Measurements from ENCODE around the gene MBP.
A peak's percentile ranks its signal among the peaks of the same experiment; 100 is the strongest.

Gene MBP

GRCh38 chr18:77136871-77137665, 4.5 kb upstream of the MBP start:
- TF ChIP-seq CTCF (IDR thresholded peaks at IDR 0.05) = no peak
- no peaks in the 10 kb centered on the region for H3K27me3 ChIP-seq

DNA sequence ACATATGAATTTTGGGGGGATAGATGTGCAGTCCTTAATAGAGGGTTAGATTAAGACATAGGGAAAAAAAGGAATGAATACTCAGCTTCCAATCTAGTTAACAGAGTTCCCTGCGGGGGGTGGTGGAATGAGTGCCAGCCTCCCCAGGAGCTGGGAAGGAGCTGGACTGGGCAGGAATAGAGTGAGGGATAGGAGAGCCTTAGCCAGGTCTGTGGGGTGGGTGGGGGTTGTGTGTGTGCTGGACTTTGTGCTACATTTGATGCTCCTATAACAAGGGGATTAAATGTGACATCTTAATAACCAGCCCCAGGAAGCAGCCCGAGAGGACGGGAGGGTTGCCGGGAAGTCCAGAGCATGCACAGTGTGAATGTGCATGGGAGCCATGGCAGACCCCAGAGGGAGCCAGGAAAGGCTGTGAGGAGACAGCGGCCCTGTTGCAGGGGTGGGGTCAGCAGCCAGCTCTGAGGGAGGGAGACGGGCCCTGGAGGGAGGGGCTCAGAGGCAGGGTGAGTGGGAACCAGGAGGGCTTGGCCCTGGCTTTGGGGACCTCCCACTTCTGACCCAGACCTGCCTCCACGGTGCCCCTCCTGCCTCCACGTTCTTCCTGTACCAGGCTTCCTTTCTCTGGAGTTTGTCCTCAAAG, 3.6 kb upstream of the MBP start:
- Histone ChIP-seq H3K27me3 (no peaks in the 10 kb centered on the region), H3K36me3 (no peaks in the 10 kb centered on the region), H3K9me3 (no peaks in the 10 kb centered on the region), H3K4me1 (ENCODE audit: control insufficient read depth in 1 of 2, insufficient read depth in 1 of 2, low read depth in 1 of 2, low read length in 1 of 2) (peaks cover 37 to 39% of the 10 kb centered on the region in 2 experiments), H3K27ac (no peak overlapping the region), H3K4me3 (ENCODE audit: low read depth in 1 of 2, low read length in 1 of 2) (no peak overlapping the region)
- TF ChIP-seq CTCF (IDR thresholded peaks at IDR 0.05) = no peak

More at GRCh38 chr18:77136871-77137665, 4.5 kb upstream of the MBP start:
- no peak overlapping the region for H3K4me3 ChIP-seq (ENCODE audit: low read depth in 1 of 2, low read length in 1 of 2)
- H3K27ac ChIP-seq = no peak overlapping the region
- H3K9me3 ChIP-seq = no peaks in the 10 kb centered on the region
- H3K36me3 ChIP-seq = no peaks in the 10 kb centered on the region
- H3K4me1 ChIP-seq (ENCODE audit: control insufficient read depth in 1 of 2, insufficient read depth in 1 of 2, low read depth in 1 of 2, low read length in 1 of 2) = peaks cover 37 to 44% of the 10 kb centered on the region in 2 experiments

- no peak overlapping the region for H3K4me3 ChIP-seq (ENCODE audit: low read depth in 1 of 2, low read length in 1 of 2)
- no peaks in the 10 kb centered on the region for H3K27me3 ChIP-seq
- peaks cover 32 to 35% of the 10 kb centered on the region in 2 experiments for H3K4me1 ChIP-seq (ENCODE audit: control insufficient read depth in 1 of 2, insufficient read depth in 1 of 2, low read depth in 1 of 2, low read length in 1 of 2)
- H3K27ac ChIP-seq = no peak overlapping the region
- TF ChIP-seq CTCF (IDR thresholded peaks at IDR 0.05) = no peak
- no peaks in the 10 kb centered on the region for H3K36me3 ChIP-seq
- H3K9me3 ChIP-seq = no peaks in the 10 kb centered on the region
Observed at GRCh38 chr18:77135339-77136075, 2.9 kb upstream of the MBP start.

DNA sequence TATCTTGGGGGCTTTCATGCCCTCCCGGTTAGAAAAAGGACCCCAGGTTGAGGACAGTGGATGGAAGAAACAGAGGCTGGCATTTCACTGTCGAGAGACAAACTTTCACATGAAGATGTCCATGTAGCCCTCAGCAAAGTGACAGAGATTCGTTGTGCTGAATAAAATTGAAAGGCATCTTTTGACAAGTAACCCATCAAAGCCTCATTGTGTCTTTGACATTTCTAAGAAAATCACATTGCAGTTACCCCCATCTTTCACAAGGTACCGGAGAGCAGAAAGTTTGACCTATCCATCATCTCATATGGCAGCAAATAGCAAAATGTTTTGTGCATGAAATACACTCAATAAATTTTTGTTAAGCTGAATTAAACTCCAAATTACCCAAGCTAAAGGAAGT, 2.0 kb upstream of the MBP start:
- no peaks in the 10 kb centered on the region for H3K9me3 ChIP-seq
- H3K27ac ChIP-seq = no peak overlapping the region
- no peak overlapping the region for H3K4me3 ChIP-seq (ENCODE audit: low read depth in 1 of 2, low read length in 1 of 2)
- no peak for TF ChIP-seq CTCF (IDR thresholded peaks at IDR 0.05)
- peaks cover 7% of the 10 kb centered on the region for H3K36me3 ChIP-seq
- H3K4me1 ChIP-seq (ENCODE audit: control insufficient read depth in 1 of 2, insufficient read depth in 1 of 2, low read depth in 1 of 2, low read length in 1 of 2) = peaks cover 32 to 35% of the 10 kb centered on the region in 2 experiments
- H3K27me3 ChIP-seq = no peaks in the 10 kb centered on the region

- H3K4me1 ChIP-seq (ENCODE audit: control insufficient read depth in 1 of 2, insufficient read depth in 1 of 2, low read depth in 1 of 2, low read length in 1 of 2) = peaks cover 34 to 35% of the 10 kb centered on the region in 2 experiments
- peak overlapping the region; percentile 100 for H3K27ac ChIP-seq
- peaks cover 13% of the 10 kb centered on the region for H3K36me3 ChIP-seq
- no peaks in the 10 kb centered on the region for H3K9me3 ChIP-seq
- no peak for TF ChIP-seq CTCF (IDR thresholded peaks at IDR 0.05)
- peak overlapping the region; percentile 89 to 94 for H3K4me3 ChIP-seq (ENCODE audit: low read depth in 1 of 2, low read length in 1 of 2)
- no peaks in the 10 kb centered on the region for H3K27me3 ChIP-seq
Observed at GRCh38 chr18:77133835-77134496, 1.4 kb upstream of the MBP start.

All from neutrophil (primary cell).